ENCODE data around the gene RTKN2.
"Not testable (repeated sequence)": the region's sequence is repeated elsewhere in the genome, so short reads cannot be mapped to it uniquely, and the experiment has no call there.

Gene RTKN2

GRCh38 chr10:62244785-62245467, 23.7 kb downstream of the RTKN2 start:
- no peaks in the 10 kb centered on the region for H3K36me3 ChIP-seq (ENCODE audit: control insufficient read depth in 1 of 2, insufficient read depth in 2 of 2, low read length in 2 of 2)
- peaks cover 0 to 15% of the 10 kb centered on the region in 2 donors for H3K4me1 ChIP-seq (ENCODE audit: control insufficient read depth in 1 of 2, insufficient read depth in 2 of 2, low read length in 2 of 2)
- H3K27me3 ChIP-seq (ENCODE audit: control insufficient read depth in 1 of 2, insufficient read depth in 2 of 2, low read length in 2 of 2): no peaks in the 10 kb centered on the region
- peak overlapping the region in 1 of 2 donors; percentile 45 for H3K4me3 ChIP-seq (ENCODE audit: low read depth in 1 of 2, low read length in 2 of 2)
- H3K9me3 ChIP-seq (ENCODE audit: control insufficient read depth in 1 of 2, low read length in 2 of 2): no peaks in the 10 kb centered on the region
- H3K27ac ChIP-seq (ENCODE audit: low read depth, low read length): no peak overlapping the region
- H3K9ac ChIP-seq (ENCODE audit: low read depth in 1 of 2, low read length in 2 of 2): no peak overlapping the region

DNA sequence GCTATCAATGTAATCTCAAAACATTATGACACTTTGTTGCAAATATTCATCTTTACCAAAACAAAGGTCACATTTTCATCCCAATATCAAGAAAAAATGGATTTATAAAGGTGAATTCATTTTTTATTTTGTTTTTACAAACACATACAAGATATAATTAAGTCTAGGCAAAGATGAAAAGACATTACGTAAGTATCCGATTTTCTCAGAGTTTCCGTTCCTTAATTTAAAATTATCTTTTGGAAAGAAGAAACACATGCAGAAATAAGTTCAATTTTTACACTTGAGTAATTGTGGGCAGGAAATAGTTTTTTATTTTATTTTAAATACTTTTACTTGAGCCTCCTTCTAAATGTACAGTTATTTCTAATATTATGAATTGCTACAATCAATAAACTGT, 24.6 kb downstream of the RTKN2 start:
- H3K36me3 ChIP-seq (ENCODE audit: control insufficient read depth in 1 of 2, insufficient read depth in 2 of 2, low read length in 2 of 2): no peaks in the 10 kb centered on the region
- peaks cover 0 to 15% of the 10 kb centered on the region in 2 donors for H3K4me1 ChIP-seq (ENCODE audit: control insufficient read depth in 1 of 2, insufficient read depth in 2 of 2, low read length in 2 of 2)
- no peak overlapping the region for H3K27ac ChIP-seq (ENCODE audit: low read depth, low read length)
- peak overlapping the region; percentile 53 to 54 for H3K4me3 ChIP-seq (ENCODE audit: low read depth in 1 of 2, low read length in 2 of 2)
- peak overlapping the region in 1 of 2 donors; percentile 34 for H3K9ac ChIP-seq (ENCODE audit: low read depth in 1 of 2, low read length in 2 of 2)
- no peaks in the 10 kb centered on the region for H3K27me3 ChIP-seq (ENCODE audit: control insufficient read depth in 1 of 2, insufficient read depth in 2 of 2, low read length in 2 of 2)
- no peaks in the 10 kb centered on the region for H3K9me3 ChIP-seq (ENCODE audit: control insufficient read depth in 1 of 2, low read length in 2 of 2)

- Histone ChIP-seq H3K4me3 (ENCODE audit: low read depth in 1 of 2, low read length in 2 of 2) (peak overlapping the region; percentile 53 to 54), H3K27me3 (ENCODE audit: control insufficient read depth in 1 of 2, insufficient read depth in 2 of 2, low read length in 2 of 2) (no peaks in the 10 kb centered on the region), H3K36me3 (ENCODE audit: control insufficient read depth in 1 of 2, insufficient read depth in 2 of 2, low read length in 2 of 2) (no peaks in the 10 kb centered on the region), H3K27ac (ENCODE audit: low read depth, low read length) (peak overlapping the region; percentile 48), H3K9me3 (ENCODE audit: control insufficient read depth in 1 of 2, low read length in 2 of 2) (no peaks in the 10 kb centered on the region), H3K4me1 (ENCODE audit: control insufficient read depth in 1 of 2, insufficient read depth in 2 of 2, low read length in 2 of 2) (peaks cover 0 to 18% of the 10 kb centered on the region in 2 donors), H3K9ac (ENCODE audit: low read depth in 1 of 2, low read length in 2 of 2) (peak overlapping the region in 1 of 2 donors; percentile 34)
Measured at GRCh38 chr10:62243647-62243997, 25.0 kb downstream of the RTKN2 start.

GRCh38 chr10:62242965-62243646, 25.5 kb downstream of the RTKN2 start:
- H3K9me3 ChIP-seq (ENCODE audit: control insufficient read depth in 1 of 2, low read length in 2 of 2); H3K36me3 ChIP-seq (ENCODE audit: control insufficient read depth in 1 of 2, insufficient read depth in 2 of 2, low read length in 2 of 2); H3K27me3 ChIP-seq (ENCODE audit: control insufficient read depth in 1 of 2, insufficient read depth in 2 of 2, low read length in 2 of 2): not testable (repeated sequence)
- peaks cover 0 to 18% of the 10 kb centered on the region in 2 donors for H3K4me1 ChIP-seq (ENCODE audit: control insufficient read depth in 1 of 2, insufficient read depth in 2 of 2, low read length in 2 of 2)
- peak overlapping the region in 1 of 2 donors; percentile 34 for H3K9ac ChIP-seq (ENCODE audit: low read depth in 1 of 2, low read length in 2 of 2)
- peak overlapping the region; percentile 53 to 54 for H3K4me3 ChIP-seq (ENCODE audit: low read depth in 1 of 2, low read length in 2 of 2)
- H3K27ac ChIP-seq (ENCODE audit: low read depth, low read length): peak overlapping the region; percentile 48

GRCh38 chr10:62241521-62241920, 27.1 kb downstream of the RTKN2 start:
- not testable (repeated sequence) for H3K9ac ChIP-seq (ENCODE audit: low read depth in 1 of 2, low read length in 2 of 2); H3K27ac ChIP-seq (ENCODE audit: low read depth, low read length); H3K4me3 ChIP-seq (ENCODE audit: low read depth in 1 of 2, low read length in 2 of 2); H3K9me3 ChIP-seq (ENCODE audit: control insufficient read depth in 1 of 2, low read length in 2 of 2); H3K36me3 ChIP-seq (ENCODE audit: control insufficient read depth in 1 of 2, insufficient read depth in 2 of 2, low read length in 2 of 2); H3K27me3 ChIP-seq (ENCODE audit: control insufficient read depth in 1 of 2, insufficient read depth in 2 of 2, low read length in 2 of 2)
- H3K4me1 ChIP-seq (ENCODE audit: control insufficient read depth in 1 of 2, insufficient read depth in 2 of 2, low read length in 2 of 2): peaks cover 0 to 18% of the 10 kb centered on the region in 2 donors

GRCh38 chr10:62239994-62240393, 28.6 kb downstream of the RTKN2 start:
- no peak overlapping the region for H3K4me3 ChIP-seq (ENCODE audit: low read depth in 1 of 2, low read length in 2 of 2)
- peaks cover 0 to 18% of the 10 kb centered on the region in 2 donors for H3K4me1 ChIP-seq (ENCODE audit: control insufficient read depth in 1 of 2, insufficient read depth in 2 of 2, low read length in 2 of 2)
- no peaks in the 10 kb centered on the region for H3K9me3 ChIP-seq (ENCODE audit: control insufficient read depth in 1 of 2, low read length in 2 of 2)
- no peak overlapping the region for H3K27ac ChIP-seq (ENCODE audit: low read depth, low read length)
- no peak overlapping the region for H3K9ac ChIP-seq (ENCODE audit: low read depth in 1 of 2, low read length in 2 of 2)
- H3K36me3 ChIP-seq (ENCODE audit: control insufficient read depth in 1 of 2, insufficient read depth in 2 of 2, low read length in 2 of 2): no peaks in the 10 kb centered on the region
- no peaks in the 10 kb centered on the region for H3K27me3 ChIP-seq (ENCODE audit: control insufficient read depth in 1 of 2, insufficient read depth in 2 of 2, low read length in 2 of 2)

- Histone ChIP-seq H3K36me3 (ENCODE audit: control insufficient read depth in 1 of 2, insufficient read depth in 2 of 2, low read length in 2 of 2) (no peaks in the 10 kb centered on the region), H3K4me1 (ENCODE audit: control insufficient read depth in 1 of 2, insufficient read depth in 2 of 2, low read length in 2 of 2) (peaks cover 0 to 14% of the 10 kb centered on the region in 2 donors), H3K27me3 (ENCODE audit: control insufficient read depth in 1 of 2, insufficient read depth in 2 of 2, low read length in 2 of 2) (no peaks in the 10 kb centered on the region), H3K4me3 (ENCODE audit: low read depth in 1 of 2, low read length in 2 of 2) (no peak overlapping the region), H3K27ac (ENCODE audit: low read depth, low read length) (no peak overlapping the region), H3K9me3 (ENCODE audit: control insufficient read depth in 1 of 2, low read length in 2 of 2) (no peaks in the 10 kb centered on the region), H3K9ac (ENCODE audit: low read depth in 1 of 2, low read length in 2 of 2) (no peak overlapping the region)
Measured at GRCh38 chr10:62238880-62239279, 29.8 kb downstream of the RTKN2 start.

DNA sequence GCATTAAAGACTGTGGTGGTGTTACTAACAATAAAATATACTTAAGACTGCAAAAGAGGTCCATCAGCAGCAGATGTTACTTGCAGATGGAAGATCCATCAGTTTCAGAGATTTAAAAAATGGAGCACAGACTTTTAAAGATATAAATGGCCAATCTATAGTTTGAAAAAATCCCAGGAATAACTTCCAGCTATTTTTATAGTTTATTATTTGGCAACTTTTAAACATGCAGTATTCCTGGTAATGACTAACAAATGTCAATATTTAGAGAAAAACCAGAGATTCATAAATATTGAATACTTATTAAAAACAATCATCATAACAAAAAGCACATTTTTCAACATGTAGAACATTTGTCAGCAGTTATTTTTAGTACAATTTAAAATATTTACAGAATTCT, 30.7 kb downstream of the RTKN2 start:
- Histone ChIP-seq H3K36me3 (ENCODE audit: control insufficient read depth in 1 of 2, insufficient read depth in 2 of 2, low read length in 2 of 2) (no peaks in the 10 kb centered on the region), H3K9me3 (ENCODE audit: control insufficient read depth in 1 of 2, low read length in 2 of 2) (no peaks in the 10 kb centered on the region), H3K27ac (ENCODE audit: low read depth, low read length) (no peak overlapping the region), H3K27me3 (ENCODE audit: control insufficient read depth in 1 of 2, insufficient read depth in 2 of 2, low read length in 2 of 2) (no peaks in the 10 kb centered on the region), H3K4me3 (ENCODE audit: low read depth in 1 of 2, low read length in 2 of 2) (no peak overlapping the region), H3K4me1 (ENCODE audit: control insufficient read depth in 1 of 2, insufficient read depth in 2 of 2, low read length in 2 of 2) (peaks cover 0 to 7% of the 10 kb centered on the region in 2 donors), H3K9ac (ENCODE audit: low read depth in 1 of 2, low read length in 2 of 2) (no peak overlapping the region)

DNA sequence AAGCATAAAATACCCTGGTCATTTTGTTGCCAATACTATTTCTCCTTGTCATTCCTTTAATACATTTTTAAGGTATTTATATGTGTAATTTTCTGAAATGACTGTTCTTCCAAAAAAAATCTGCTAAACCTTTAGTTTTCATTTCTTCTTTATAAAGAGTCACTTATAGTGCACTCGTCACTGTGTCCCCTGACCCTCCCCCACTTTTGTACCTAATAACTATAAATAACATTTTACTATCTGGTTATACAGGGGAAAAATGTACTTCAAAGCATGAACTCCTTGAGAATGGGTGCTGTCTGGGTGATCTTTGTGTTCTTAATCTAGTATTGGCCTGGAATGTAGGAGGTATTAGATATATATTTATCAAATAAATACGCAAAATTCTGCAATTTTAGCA, 31.1 kb downstream of the RTKN2 start:
- H3K9me3 ChIP-seq (ENCODE audit: control insufficient read depth in 1 of 2, low read length in 2 of 2): no peaks in the 10 kb centered on the region
- no peaks in the 10 kb centered on the region for H3K36me3 ChIP-seq (ENCODE audit: control insufficient read depth in 1 of 2, insufficient read depth in 2 of 2, low read length in 2 of 2)
- peaks cover 0 to 7% of the 10 kb centered on the region in 2 donors for H3K4me1 ChIP-seq (ENCODE audit: control insufficient read depth in 1 of 2, insufficient read depth in 2 of 2, low read length in 2 of 2)
- no peak overlapping the region for H3K27ac ChIP-seq (ENCODE audit: low read depth, low read length)
- H3K27me3 ChIP-seq (ENCODE audit: control insufficient read depth in 1 of 2, insufficient read depth in 2 of 2, low read length in 2 of 2): no peaks in the 10 kb centered on the region
- H3K4me3 ChIP-seq (ENCODE audit: low read depth in 1 of 2, low read length in 2 of 2): no peak overlapping the region
- no peak overlapping the region for H3K9ac ChIP-seq (ENCODE audit: low read depth in 1 of 2, low read length in 2 of 2)

GRCh38 chr10:62234077-62234605, 34.5 kb downstream of the RTKN2 start:
- Histone ChIP-seq H3K4me1 (ENCODE audit: control insufficient read depth in 1 of 2, insufficient read depth in 2 of 2, low read length in 2 of 2) (peaks cover 0 to 7% of the 10 kb centered on the region in 2 donors), H3K27me3 (ENCODE audit: control insufficient read depth in 1 of 2, insufficient read depth in 2 of 2, low read length in 2 of 2) (no peaks in the 10 kb centered on the region), H3K27ac (ENCODE audit: low read depth, low read length) (no peak overlapping the region), H3K9ac (ENCODE audit: low read depth in 1 of 2, low read length in 2 of 2) (no peak overlapping the region), H3K36me3 (ENCODE audit: control insufficient read depth in 1 of 2, insufficient read depth in 2 of 2, low read length in 2 of 2) (no peaks in the 10 kb centered on the region), H3K9me3 (ENCODE audit: control insufficient read depth in 1 of 2, low read length in 2 of 2) (no peaks in the 10 kb centered on the region), H3K4me3 (ENCODE audit: low read depth in 1 of 2, low read length in 2 of 2) (no peak overlapping the region)

All from duodenal mucosa (tissue), 2 donors.